ENCODE data around the gene GPATCH2L.

DNA sequence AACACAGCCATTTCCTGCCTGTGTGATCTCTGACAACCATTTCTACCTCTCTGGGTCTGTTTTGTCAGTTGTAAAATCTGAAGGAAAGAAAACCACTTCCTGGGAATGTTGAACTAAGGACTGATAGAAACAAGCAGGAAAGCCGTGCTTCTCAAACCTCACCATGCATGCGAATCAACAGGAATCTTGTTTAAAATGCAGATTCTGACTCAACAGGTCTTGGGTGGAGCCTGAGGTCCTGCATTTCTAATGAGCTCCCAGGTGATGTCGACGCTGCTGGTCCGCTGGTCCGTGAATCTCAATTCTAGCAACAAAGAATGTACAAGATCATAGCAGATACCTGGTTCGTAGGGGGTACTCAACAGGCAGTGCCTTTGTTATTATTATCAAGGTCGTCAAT lies 38.0 kb upstream of the GPATCH2L start:
- TF ChIP-seq CTCF (IDR thresholded peaks at IDR 0.05; ENCODE audit: insufficient read depth, low read length, poor library complexity, severe bottlenecking): no peak
- no peak for TF ChIP-seq EZH2phosphoT487 (conservative IDR thresholded peaks at IDR 0.05; ENCODE audit: low read length)

All from SU-DHL-6 (cell line).